ENCODE measurements around the gene HOXA10.

Gene HOXA10

GRCh38 chr7:27174874-27175625 lies 930 bp upstream of the HOXA10 start:
- Histone ChIP-seq H3K4me1 (no peaks in the 10 kb centered on the region), H3K27ac (no peak overlapping the region), H3K36me3 (no peaks in the 10 kb centered on the region), H3K9me3 (peaks cover 42% of the 10 kb centered on the region), H3K4me3 (no peak overlapping the region), H3K4me2 (no peak overlapping the region), H3K9ac (no peak overlapping the region), H3K27me3 (peaks cover 100% of the 10 kb centered on the region), H4K20me1 (peaks cover 95% of the 10 kb centered on the region)
- TF ChIP-seq Cebpa-rat (IDR thresholded peaks at IDR 0.05): no peak

- Histone ChIP-seq H3K4me3 (peak overlapping the region; percentile 51), H3K9me3 (peaks cover 36% of the 10 kb centered on the region), H4K20me1 (peaks cover 100% of the 10 kb centered on the region), H3K36me3 (no peaks in the 10 kb centered on the region), H3K27me3 (peaks cover 100% of the 10 kb centered on the region), H3K4me2 (peak overlapping the region; percentile 32; the same call in 1 of the 2 replicates), H3K27ac (no peak overlapping the region), H3K9ac (no peak overlapping the region), H3K4me1 (no peaks in the 10 kb centered on the region)
- no peak for TF ChIP-seq Cebpa-rat (IDR thresholded peaks at IDR 0.05)
Measured at GRCh38 chr7:27173511-27173955, 587 bp downstream of the HOXA10 start.

- H3K27ac ChIP-seq: no peak overlapping the region
- H4K20me1 ChIP-seq: peaks cover 100% of the 10 kb centered on the region
- no peak for TF ChIP-seq Cebpa-rat (IDR thresholded peaks at IDR 0.05)
- H3K4me1 ChIP-seq: no peaks in the 10 kb centered on the region
- peak overlapping the region; percentile 51 for H3K4me3 ChIP-seq
- peaks cover 36% of the 10 kb centered on the region for H3K9me3 ChIP-seq
- H3K9ac ChIP-seq: no peak overlapping the region
- no peaks in the 10 kb centered on the region for H3K36me3 ChIP-seq
- peak overlapping the region; percentile 32; the same call in 1 of the 2 replicates for H3K4me2 ChIP-seq
- peaks cover 100% of the 10 kb centered on the region for H3K27me3 ChIP-seq
Measured at GRCh38 chr7:27172823-27173510, 1.2 kb downstream of the HOXA10 start.

GRCh38 chr7:27172315-27172774 lies 1.8 kb downstream of the HOXA10 start:
- Histone ChIP-seq H3K4me1 (no peaks in the 10 kb centered on the region), H3K4me3 (no peak overlapping the region), H3K27ac (no peak overlapping the region), H3K4me2 (no peak overlapping the region), H3K9ac (no peak overlapping the region), H3K9me3 (peaks cover 36% of the 10 kb centered on the region), H4K20me1 (peaks cover 100% of the 10 kb centered on the region), H3K36me3 (no peaks in the 10 kb centered on the region), H3K27me3 (peaks cover 100% of the 10 kb centered on the region)
- no peak for TF ChIP-seq Cebpa-rat (IDR thresholded peaks at IDR 0.05)

- no peak overlapping the region for H3K27ac ChIP-seq
- no peak overlapping the region for H3K4me3 ChIP-seq
- no peak overlapping the region for H3K9ac ChIP-seq
Measured at GRCh38 chr7:27171637-27172314, 2.3 kb downstream of the HOXA10 start.

GRCh38 chr7:27171325-27171636 lies 2.8 kb downstream of the HOXA10 start:
- Histone ChIP-seq H3K27me3 (peaks cover 100% of the 10 kb centered on the region), H3K4me2 (no peak overlapping the region)
- no peak for TF ChIP-seq Cebpa-rat (IDR thresholded peaks at IDR 0.05)

More at GRCh38 chr7:27171637-27172314, 2.3 kb downstream of the HOXA10 start:
- Histone ChIP-seq H3K36me3 (no peaks in the 10 kb centered on the region), H4K20me1 (peaks cover 100% of the 10 kb centered on the region), H3K4me2 (no peak overlapping the region), H3K27me3 (peaks cover 100% of the 10 kb centered on the region), H3K9me3 (peaks cover 36% of the 10 kb centered on the region), H3K4me1 (no peaks in the 10 kb centered on the region)
- no peak for TF ChIP-seq Cebpa-rat (IDR thresholded peaks at IDR 0.05)

GRCh38 chr7:27170426-27171324 lies 3.4 kb downstream of the HOXA10 start:
- Histone ChIP-seq H3K4me1 (no peaks in the 10 kb centered on the region), H3K27me3 (peaks cover 100% of the 10 kb centered on the region), H4K20me1 (peaks cover 100% of the 10 kb centered on the region), H3K36me3 (no peaks in the 10 kb centered on the region), H3K9ac (no peak overlapping the region), H3K4me3 (no peak overlapping the region), H3K9me3 (peaks cover 45% of the 10 kb centered on the region), H3K27ac (no peak overlapping the region), H3K4me2 (no peak overlapping the region)
- no peak for TF ChIP-seq Cebpa-rat (IDR thresholded peaks at IDR 0.05)

More at GRCh38 chr7:27171325-27171636, 2.8 kb downstream of the HOXA10 start:
- no peaks in the 10 kb centered on the region for H3K4me1 ChIP-seq
- H3K27ac ChIP-seq: no peak overlapping the region
- H3K9me3 ChIP-seq: peaks cover 39% of the 10 kb centered on the region
- H3K4me3 ChIP-seq: no peak overlapping the region
- no peak overlapping the region for H3K9ac ChIP-seq
- H3K36me3 ChIP-seq: no peaks in the 10 kb centered on the region
- peaks cover 100% of the 10 kb centered on the region for H4K20me1 ChIP-seq

- H3K9ac ChIP-seq: no peak overlapping the region
- peaks cover 51% of the 10 kb centered on the region for H3K9me3 ChIP-seq
- H4K20me1 ChIP-seq: peaks cover 100% of the 10 kb centered on the region
- H3K4me1 ChIP-seq: no peaks in the 10 kb centered on the region
- no peak overlapping the region for H3K4me2 ChIP-seq
- H3K36me3 ChIP-seq: no peaks in the 10 kb centered on the region
- TF ChIP-seq Cebpa-rat (IDR thresholded peaks at IDR 0.05): no peak
- H3K27me3 ChIP-seq: peaks cover 100% of the 10 kb centered on the region
- no peak overlapping the region for H3K27ac ChIP-seq
- H3K4me3 ChIP-seq: no peak overlapping the region
Measured at GRCh38 chr7:27169658-27170425, 4.3 kb downstream of the HOXA10 start.

Measured in BLaER1 (cell line).